Glutamatergic neuron (in vitro differentiated cells): ENCODE measurements around the gene CIDEA. TPM values are rescaled to one million over a fixed set of nuclear protein-coding genes. Genes with fewer than 3 reads are reported as not detected.

Experiments
- DNase-seq: peaks from one replicate; pipeline ENCODE4 v3.0.0; 2022
- H3K27ac Mint-ChIP-seq: one replicate; pipeline ENCODE4 v1.8.0; 2020; ENCODE audit warnings: mild to moderate bottlenecking, mixed read lengths, inconsistent platforms; ENCODE audit not compliant: unreplicated experiment
- H3K27me3 Mint-ChIP-seq: one replicate; pipeline ENCODE4 v1.8.0; 2020; ENCODE audit warnings: mild to moderate bottlenecking, moderate library complexity, mixed read lengths, inconsistent platforms; ENCODE audit not compliant: unreplicated experiment
- H3K36me3 Mint-ChIP-seq: one replicate; pipeline ENCODE4 v1.8.0; 2020; ENCODE audit warnings: mild to moderate bottlenecking, mixed read lengths, inconsistent platforms; ENCODE audit not compliant: unreplicated experiment
- H3K4me1 Mint-ChIP-seq: one replicate; pipeline ENCODE4 v1.8.0; 2020; ENCODE audit warnings: mild to moderate bottlenecking, low read depth, mixed read lengths, inconsistent platforms; ENCODE audit not compliant: unreplicated experiment
- H3K4me3 Mint-ChIP-seq: one replicate; pipeline ENCODE4 v1.8.0; 2020; ENCODE audit warnings: mild to moderate bottlenecking, mixed read lengths, inconsistent platforms; ENCODE audit not compliant: unreplicated experiment
- H3K9me3 Mint-ChIP-seq: one replicate; pipeline ENCODE4 v1.8.0; 2020; ENCODE audit warnings: mild to moderate bottlenecking, moderate library complexity, mixed read lengths, inconsistent platforms; ENCODE audit not compliant: unreplicated experiment
- total RNA-seq: library from RNA; stranded (reverse); fragmentation: NEBNext Ultra II Directional; extraction: Animal tissue kit (Norgen Biotek cat#: 25700); gene quantifications from one replicate; pipeline ENCODE4 v1.2.1, GENCODE V29; 2021; ENCODE audit not compliant: unreplicated experiment
- TF ChIP-seq, protein P1 (sequence below): fragments of 200-600 bp; sonication (generic); IDR thresholded peaks from one replicate; pipeline ENCODE4 v1.5.0; 2021; ENCODE audit not compliant: partially characterized antibody, unreplicated experiment

CIDEA gene
- total RNA-seq, 1 donor from 2014 or later = not detected

DNA sequence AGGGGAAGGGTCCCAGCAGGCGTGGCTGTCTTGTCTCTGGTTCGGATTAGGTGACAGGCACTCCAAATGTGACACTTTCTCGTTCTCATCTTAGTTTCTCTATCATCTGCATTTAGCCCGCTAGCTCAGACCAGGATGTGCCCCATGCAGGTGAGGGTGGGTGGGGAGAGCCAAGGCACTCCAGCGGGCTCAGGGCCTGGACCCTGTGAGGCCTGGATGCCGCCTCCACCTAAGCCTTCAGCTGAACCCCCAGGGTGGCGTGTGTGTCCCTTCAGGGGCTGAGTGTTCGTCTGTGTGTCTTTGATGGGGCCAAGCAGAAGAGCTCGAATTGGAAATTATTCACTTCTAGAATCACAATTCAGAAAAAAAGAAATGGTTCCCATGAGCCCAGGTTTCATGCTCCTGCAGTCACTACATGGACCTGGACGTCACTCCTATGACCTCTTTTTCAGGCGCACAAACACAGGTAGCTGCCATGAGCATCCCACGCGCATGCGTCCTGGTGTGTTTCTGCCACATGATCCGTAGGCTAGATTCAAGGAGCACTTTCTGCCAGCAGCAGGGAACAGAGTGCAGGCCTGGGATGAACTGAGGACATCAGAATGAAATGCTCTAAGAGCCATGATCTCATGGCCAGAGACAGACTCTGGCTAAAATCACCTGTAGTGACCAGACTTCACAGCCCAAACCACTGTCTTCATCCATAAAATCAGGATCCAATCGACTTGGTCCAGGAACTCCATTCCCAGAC, 25.8 kb downstream of the CIDEA start:
- H3K4me1 Mint-ChIP-seq = peaks cover 1% of the 10 kb centered on the region
- H3K36me3 Mint-ChIP-seq = no peaks in the 10 kb centered on the region
- no peaks in the 10 kb centered on the region for H3K9me3 Mint-ChIP-seq
- TF ChIP-seq, protein P1, sequence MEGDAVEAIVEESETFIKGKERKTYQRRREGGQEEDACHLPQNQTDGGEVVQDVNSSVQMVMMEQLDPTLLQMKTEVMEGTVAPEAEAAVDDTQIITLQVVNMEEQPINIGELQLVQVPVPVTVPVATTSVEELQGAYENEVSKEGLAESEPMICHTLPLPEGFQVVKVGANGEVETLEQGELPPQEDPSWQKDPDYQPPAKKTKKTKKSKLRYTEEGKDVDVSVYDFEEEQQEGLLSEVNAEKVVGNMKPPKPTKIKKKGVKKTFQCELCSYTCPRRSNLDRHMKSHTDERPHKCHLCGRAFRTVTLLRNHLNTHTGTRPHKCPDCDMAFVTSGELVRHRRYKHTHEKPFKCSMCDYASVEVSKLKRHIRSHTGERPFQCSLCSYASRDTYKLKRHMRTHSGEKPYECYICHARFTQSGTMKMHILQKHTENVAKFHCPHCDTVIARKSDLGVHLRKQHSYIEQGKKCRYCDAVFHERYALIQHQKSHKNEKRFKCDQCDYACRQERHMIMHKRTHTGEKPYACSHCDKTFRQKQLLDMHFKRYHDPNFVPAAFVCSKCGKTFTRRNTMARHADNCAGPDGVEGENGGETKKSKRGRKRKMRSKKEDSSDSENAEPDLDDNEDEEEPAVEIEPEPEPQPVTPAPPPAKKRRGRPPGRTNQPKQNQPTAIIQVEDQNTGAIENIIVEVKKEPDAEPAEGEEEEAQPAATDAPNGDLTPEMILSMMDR = no peak
- peak overlapping the region; percentile 52 for H3K27ac Mint-ChIP-seq
- peaks cover 7% of the 10 kb centered on the region for H3K27me3 Mint-ChIP-seq
- DNase-seq = no peak
- H3K4me3 Mint-ChIP-seq = no peak overlapping the region

DNA sequence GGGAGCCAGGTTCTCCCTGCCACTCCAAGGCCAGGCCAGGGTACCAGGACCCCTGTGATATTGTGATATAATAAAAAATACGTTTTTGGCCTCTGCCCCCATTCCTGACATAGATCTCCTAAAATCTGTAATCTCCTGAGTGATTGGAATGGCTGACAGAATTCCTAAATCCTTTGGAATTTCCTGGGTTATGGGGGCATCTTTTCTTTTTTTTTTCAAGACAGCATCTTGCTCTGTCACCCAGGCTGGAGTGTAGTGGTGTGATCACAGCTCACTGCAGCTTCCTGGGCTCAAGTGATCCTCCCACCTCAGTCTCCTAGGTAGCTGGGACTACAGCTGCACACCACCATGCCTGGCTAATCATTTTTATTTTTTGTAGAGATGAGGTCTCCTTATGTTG, 27.7 kb downstream of the CIDEA start:
- Mint-ChIP-seq H3K4me3 (no peak overlapping the region), H3K36me3 (no peaks in the 10 kb centered on the region), H3K27me3 (peaks cover 7% of the 10 kb centered on the region), H3K4me1 (no peaks in the 10 kb centered on the region), H3K27ac (no peak overlapping the region), H3K9me3 (no peaks in the 10 kb centered on the region)
- TF ChIP-seq, protein P1 = no peak
- DNase-seq = no peak

DNA sequence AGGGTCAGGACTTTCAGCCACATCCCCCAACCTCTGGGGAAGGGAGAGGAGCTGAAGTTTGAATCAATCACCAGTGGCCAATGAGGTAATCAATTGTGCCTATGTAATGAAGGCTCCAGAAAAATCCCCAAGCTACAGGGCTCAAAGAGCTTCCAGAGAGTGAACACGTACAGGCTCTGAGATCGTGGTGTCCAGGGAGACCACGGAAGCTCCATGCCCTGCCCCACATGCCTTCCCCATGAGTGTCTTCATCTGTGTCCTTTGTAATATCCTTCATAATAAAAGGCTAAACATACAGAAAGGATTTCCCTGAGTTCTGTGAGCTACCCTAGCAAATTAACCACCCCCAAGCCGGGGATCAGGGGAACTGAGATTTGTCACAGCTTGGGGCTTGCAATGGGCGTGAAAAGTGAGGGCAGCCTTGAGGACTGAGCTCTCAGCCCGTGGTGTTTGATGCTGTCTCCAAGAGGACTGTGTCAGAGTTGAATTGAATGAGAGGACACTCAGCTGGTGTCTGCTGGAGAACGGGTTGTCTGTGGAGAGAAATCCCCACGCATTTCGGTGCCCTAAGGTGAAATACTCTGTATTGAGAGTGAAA, 28.4 kb downstream of the CIDEA start:
- TF ChIP-seq, protein P1 = peak; percentile 3
- Mint-ChIP-seq H3K4me1 (no peaks in the 10 kb centered on the region), H3K27me3 (peaks cover 3% of the 10 kb centered on the region), H3K4me3 (no peak overlapping the region), H3K27ac (no peak overlapping the region), H3K9me3 (no peaks in the 10 kb centered on the region), H3K36me3 (no peaks in the 10 kb centered on the region)
- no peak for DNase-seq

DNA sequence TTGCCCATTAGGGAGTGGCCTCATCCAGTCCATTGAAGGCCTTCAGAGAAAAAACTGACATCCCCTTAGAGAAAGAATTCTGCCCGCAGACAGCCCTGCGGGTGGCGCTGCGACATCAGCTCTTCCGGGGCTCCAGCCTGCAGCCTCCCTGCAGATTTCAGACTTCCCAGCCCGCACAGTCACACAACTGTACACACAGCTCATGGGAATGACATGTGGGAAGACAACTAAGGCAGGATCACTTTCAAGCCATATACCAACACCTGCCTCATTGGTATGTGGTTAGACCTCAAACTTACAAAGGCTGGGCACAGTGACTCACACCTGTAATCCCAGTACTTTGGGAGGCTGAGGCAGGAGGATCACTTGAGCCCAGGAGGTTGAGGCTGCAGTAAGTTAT, 29.1 kb downstream of the CIDEA start:
- H3K9me3 Mint-ChIP-seq = no peaks in the 10 kb centered on the region
- H3K4me1 Mint-ChIP-seq = no peaks in the 10 kb centered on the region
- TF ChIP-seq, protein P1 = no peak
- H3K4me3 Mint-ChIP-seq = no peak overlapping the region
- H3K36me3 Mint-ChIP-seq = no peaks in the 10 kb centered on the region
- H3K27ac Mint-ChIP-seq = no peak overlapping the region
- H3K27me3 Mint-ChIP-seq = peaks cover 8% of the 10 kb centered on the region
- no peak for DNase-seq

DNA sequence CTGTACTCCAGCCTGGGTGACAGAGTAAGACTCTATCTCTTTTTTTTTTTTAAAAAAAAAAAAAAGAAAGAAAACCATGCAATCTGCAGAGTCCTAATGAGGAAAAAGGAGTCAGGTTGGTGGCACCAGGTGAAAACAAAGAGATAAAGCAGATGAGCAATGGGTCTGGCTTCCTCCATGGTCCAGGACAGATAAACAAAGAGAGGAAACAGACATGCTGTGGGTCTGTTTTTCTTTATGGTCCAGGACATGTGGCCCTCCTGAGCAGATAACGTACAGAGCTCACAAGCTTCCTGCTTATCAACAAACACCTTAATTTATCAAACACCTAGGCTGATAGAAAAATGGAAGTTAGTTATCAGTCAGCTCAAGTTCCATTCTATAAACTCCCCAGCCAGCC, 29.5 kb downstream of the CIDEA start:
- DNase-seq = no peak
- no peaks in the 10 kb centered on the region for H3K9me3 Mint-ChIP-seq
- no peak overlapping the region for H3K27ac Mint-ChIP-seq
- peaks cover 10% of the 10 kb centered on the region for H3K27me3 Mint-ChIP-seq
- H3K4me3 Mint-ChIP-seq = no peak overlapping the region
- TF ChIP-seq, protein P1 = no peak
- H3K36me3 Mint-ChIP-seq = no peaks in the 10 kb centered on the region
- H3K4me1 Mint-ChIP-seq = peaks cover under 1% of the 10 kb centered on the region
